SU-DHL-6 (cell line): ENCODE results near the gene LRRFIP2.

Experiments
- CTCF ChIP-seq: fragments of 200-600 bp; sonication (generic); IDR thresholded peaks from one replicate; pipeline ENCODE4 v1.5.1; 2017; ENCODE audit warnings: antibody characterized with exemption, mild to moderate bottlenecking, low read length, moderate library complexity; ENCODE audit not compliant: insufficient read depth, poor library complexity, severe bottlenecking
- EZH2phosphoT487 ChIP-seq: fragments of 200-600 bp; sonication (generic), shearing (Covaris generic); conservative IDR thresholded peaks from 2 replicates; pipeline ENCODE4 v1.6.1; 2018; ENCODE audit warnings: mild to moderate bottlenecking, antibody characterized with exemption, low read length, moderate library complexity, mixed read lengths

DNA sequence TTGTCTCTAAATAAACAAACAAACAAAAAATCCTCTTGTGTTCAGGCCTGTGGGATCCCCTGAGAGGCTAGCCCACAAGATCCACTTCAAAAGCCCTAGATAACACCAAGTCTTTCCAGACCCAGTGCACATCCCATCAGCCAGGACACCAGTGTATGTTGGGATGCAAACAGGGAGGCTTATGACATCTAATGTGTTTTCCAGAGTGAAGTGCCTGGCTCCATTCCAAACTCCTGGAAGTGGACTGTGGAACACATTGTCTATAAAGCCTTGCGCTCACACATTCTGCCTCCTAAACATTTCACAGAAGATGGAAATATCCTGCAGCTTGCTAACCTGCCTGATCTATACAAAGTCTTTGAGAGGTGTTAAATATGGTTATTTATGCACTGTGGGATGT lies 124.1 kb downstream of the LRRFIP2 start:
- TF ChIP-seq CTCF (no peak), EZH2phosphoT487 (no peak)
